ENCODE results near the gene GSTO2.

- TF ChIP-seq EZH2 (IDR thresholded peaks at IDR 0.05) (no peak), POLR2AphosphoS5 (IDR thresholded peaks at IDR 0.05; ENCODE audit: borderline replicate concordance, low read depth, low read length) (no peak)
Observed at GRCh38 chr10:104334965-104335650, 66.1 kb downstream of the GSTO2 start.

Data from SK-N-MC (cell line).